Stimulated activated CD8-positive, alpha-beta memory T cell treated with anti-CD3 and anti-CD28 coated beads, Interleukin-12 subunit alpha, Interleukin-12 subunit beta, amount 100 ng/mL, for 24 hours (primary cell): Measurements from ENCODE around the gene SF3B2.
"Not testable (repeated sequence)": the region's sequence is repeated elsewhere in the genome, so short reads cannot be mapped to it uniquely, and the experiment has no call there.

Experiments used
- DNase-seq: peaks from one replicate; pipeline ENCODE4 v3.0.0-alpha.2; 2020; ENCODE audit errors: extremely low read depth

SF3B2 gene

GRCh38 chr11:66015936-66016792 lies 36.0 kb upstream of the SF3B2 start:
- no peak for DNase-seq

GRCh38 chr11:66016793-66017177 lies 35.4 kb upstream of the SF3B2 start:
- no peak for DNase-seq

DNA sequence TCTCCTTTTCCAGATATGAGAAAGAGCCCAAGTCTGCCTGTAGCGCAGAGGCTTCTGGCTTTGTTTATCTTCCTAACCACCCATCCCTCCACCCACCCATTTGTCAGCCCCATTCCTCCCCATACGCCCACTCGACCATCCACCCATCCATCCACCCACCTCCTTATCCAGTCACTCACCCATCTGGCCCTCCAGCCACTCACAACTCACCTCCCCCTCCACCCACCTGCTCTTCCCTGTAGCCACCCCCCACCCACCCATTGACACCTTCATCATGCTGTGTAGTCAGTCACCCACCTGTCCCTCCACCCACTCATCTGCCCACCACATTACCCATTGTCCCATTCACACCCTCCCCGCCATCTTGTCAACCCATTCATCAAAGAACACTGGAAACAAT lies 34.8 kb upstream of the SF3B2 start:
- DNase-seq: no peak

GRCh38 chr11:66020212-66020611 lies 32.0 kb upstream of the SF3B2 start:
- no peak for DNase-seq

DNA sequence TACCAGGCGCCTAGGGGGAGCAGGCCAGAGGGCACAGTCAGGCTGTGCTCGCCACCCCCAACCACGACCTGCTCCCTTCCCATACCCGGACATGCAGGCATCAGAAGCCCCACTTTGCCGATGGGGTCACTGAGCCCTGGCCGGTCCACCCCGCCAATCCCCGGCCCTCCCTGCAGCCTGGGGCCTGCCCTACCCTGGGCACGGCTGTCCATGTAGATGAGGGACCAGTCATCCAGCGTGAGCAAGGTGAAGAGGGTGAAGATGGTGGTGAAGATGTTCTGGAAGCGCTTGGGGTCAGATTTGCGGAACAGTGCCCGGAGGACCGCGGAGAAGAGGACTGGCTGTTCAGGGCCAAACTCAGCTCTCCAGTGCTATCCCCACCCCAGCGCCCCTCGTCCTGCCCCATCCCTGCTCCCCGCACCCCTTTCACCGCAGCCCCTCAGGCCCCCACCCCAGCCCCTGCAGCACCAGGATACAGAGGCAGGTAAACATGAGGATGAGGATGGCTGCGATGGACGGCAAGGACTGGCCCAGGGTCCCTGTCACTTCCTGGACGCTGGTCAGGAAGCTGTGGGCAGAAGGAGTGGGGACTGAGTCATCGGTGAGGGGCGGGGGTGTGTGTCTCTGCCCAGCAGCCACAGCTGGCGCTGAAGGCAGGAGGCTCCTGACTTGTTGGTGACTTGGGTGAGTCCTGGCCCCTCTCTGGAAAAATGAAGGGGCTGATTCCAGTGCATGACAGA lies 31.4 kb upstream of the SF3B2 start:
- DNase-seq: no peak

GRCh38 chr11:66022401-66023185 lies 29.6 kb upstream of the SF3B2 start:
- peak; percentile 30 for DNase-seq

DNA sequence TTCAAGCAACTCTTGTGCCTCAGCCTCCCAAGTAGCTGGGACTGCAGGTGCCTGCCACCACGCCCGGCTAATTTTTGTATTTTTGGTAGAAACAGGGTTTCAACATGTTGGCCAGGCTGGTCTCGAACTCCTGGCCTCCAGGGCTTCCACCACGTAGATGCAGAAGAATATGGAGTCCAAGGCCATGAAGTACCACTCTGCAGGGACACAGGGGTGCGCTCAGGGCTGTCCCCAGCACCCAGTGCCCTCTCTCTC lies 29.1 kb upstream of the SF3B2 start:
- DNase-seq: not testable (repeated sequence)

DNA sequence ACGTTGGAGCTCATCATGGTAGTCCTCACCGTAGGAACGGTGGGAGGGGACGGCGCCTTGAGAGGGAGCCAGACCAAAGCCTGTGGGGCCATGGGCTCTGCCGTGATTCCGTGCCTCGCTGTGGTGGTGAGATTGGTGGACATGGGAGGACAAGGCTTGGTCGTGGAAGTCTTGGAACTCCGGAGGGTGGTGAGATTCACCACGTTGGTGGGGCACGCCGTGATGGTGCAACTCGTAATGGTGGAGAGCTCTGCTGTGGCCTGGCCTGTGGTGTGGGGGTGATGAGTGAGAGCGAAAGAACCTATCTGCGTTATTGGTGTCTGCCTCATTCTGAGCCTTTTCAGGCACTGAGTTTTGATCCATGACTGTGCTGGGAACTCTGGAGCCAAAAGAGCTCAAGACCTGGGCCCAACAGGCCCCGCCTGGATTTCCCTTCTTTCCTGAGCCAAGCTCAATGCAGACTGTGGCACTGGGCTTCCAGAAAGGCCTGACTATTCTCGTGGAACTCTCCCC lies 26.1 kb upstream of the SF3B2 start, which contains the start of gene CATSPER1:
CATSPER1 (minus strand) TSS at position 463 of the 513 bp plus-strand sequence; CDS start at position 363, 100 bp downstream.
- no peak for DNase-seq

- DNase-seq: no peak
These were observed 19.0 kb upstream of the SF3B2 start for GRCh38 chr11:66032957-66033735.

- DNase-seq: no peak
These were observed 16.4 kb upstream of the SF3B2 start for GRCh38 chr11:66035653-66036333.

DNA sequence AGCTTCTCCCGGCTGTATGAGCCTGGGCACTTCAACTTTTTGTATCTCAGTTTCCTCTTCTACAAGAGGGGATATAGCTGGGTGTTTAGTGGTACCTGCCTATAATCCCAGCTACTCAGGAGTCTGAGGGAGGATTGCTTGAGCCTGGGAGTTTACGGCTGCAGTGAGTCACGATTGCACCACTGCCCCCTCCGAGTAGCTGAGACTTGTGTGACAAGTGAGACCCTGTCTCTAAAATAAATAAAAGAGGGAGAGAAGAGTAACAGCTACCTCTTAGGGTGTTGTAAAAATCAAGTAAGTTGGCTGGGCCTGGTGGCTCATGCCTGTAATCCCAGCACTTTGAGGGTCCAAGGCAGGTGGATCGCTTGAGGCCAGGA lies 15.8 kb upstream of the SF3B2 start:
- DNase-seq: no peak

- no peak for DNase-seq
These were observed 14.8 kb upstream of the SF3B2 start for GRCh38 chr11:66037327-66037726.

DNA sequence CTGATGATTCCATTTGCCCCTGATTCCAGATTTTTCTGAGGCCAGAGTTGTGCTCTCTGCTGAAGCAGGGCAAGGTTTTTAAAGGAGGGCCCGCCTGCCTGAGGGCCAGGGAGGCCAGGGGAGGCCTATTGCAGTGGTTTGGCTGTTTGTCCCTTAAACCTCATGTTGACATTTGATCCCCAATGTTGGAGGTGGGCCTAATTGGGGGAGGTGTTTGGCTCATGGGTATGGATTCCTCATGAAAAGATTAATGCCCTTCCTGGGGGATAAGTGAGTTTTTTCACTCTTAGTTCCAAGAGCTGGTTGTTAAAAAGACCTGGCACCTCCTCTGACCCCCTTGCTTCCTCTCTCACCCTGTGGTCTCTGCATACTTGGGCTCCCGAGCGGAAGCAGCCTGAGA lies 12.4 kb upstream of the SF3B2 start:
- DNase-seq: no peak

DNA sequence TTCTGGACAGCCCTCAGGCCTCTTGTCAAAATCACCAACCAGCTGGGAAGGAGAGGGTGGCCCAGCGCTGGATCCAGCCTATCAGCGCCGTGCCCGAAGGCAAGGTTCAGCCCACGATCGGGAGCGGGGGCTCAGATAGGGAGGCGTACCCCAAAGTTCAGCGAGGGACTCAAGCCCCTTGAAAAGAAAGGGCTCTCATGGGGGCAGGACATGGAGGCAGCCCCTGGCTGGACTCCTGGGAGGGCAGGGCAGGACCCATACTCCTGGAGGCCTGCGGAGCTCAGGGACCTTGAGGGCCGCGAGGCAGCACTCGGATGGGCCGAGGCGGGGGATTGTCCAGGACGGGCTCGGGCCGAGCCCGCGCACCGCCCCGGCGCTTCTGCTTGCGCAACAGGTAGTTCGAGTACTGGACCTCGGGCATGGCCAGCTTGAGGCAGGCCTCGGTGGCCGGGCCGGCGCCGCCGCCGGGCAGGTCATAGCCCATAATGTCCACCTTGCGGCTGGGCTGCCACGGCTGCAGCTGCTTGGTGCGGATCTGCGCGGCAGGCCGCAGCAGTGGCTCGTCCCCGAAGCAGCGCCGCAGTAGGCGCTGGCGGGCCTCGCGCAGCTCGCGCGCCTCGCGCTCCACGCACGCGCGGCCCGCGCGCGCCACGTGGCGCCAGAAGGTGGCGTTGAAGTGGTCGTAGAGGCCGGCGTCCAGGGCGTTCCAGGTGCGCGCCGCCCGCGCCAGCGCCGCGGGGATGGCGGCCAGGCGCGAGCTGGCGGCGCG lies 9.8 kb upstream of the SF3B2 start:
- no peak for DNase-seq

GRCh38 chr11:66042996-66043906 lies 8.9 kb upstream of the SF3B2 start:
- DNase-seq: no peak

DNA sequence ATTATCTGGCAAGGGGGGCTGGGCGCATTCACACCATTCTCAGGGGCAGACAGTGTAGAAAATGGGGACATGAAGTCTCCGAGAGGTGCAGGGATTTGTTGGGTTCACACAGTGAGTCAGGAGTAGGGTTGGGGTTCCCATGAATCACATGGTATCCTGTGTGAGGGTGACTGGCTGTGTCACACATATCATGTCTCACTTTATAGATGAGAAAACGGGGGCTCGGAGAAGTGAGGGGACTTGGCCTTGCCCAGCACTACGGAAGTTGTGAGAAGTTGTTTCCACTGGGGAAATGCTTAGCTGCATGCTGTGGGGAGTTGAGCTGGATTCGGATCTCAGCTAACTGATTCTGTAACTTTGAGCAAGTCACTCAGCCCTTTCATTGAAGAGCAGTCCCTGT lies 7.4 kb upstream of the SF3B2 start:
- DNase-seq: no peak

DNA sequence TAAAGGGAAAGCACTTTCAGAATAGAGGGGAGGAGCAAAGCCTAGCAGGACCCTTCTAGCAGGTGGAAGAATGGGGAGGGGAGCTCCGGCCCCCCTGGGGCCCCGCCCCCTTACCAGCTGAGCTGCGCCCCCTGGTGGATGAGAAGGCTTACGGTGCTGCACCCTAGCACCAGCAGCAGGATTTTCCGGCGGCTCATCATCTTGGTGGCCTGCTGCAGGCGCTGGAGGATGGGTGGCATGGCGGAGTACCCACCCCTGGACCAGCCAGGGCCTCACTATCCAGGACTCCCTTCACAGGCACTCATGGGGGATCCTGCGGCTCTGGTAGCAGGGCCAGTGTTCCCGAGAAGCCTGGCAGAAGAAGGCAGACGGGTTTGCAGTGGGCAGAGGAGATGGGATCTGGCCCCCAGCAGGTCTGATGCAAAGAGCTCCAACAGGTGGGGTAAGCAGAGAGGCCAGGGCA lies 7.0 kb upstream of the SF3B2 start:
- DNase-seq: peak; percentile 68

DNA sequence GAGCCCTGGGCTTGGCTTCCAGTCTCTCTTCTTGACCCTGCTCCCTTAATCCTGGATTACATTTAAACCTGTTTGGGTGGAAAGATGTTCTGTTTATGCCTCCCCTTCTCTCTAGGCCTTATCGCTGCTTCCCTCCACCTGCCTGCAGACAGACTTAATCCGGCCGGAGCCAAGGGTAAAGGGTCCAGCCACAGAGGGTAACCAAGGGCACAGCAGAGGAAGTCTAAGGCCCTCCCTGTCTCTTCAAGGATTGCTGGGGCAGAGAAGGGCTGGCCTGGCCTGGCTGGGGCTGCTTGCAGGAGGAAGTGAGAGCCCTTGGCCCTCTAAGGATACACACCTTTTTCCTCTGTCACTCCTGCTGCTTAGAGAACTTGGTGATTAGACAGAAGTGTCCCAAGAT lies 5.3 kb upstream of the SF3B2 start:
- DNase-seq: no peak
